GM18505 (cell line): Measurements from ENCODE around the gene MAML3.

Source experiments
- ATAC-seq: cut with Tn5 transposase; IDR thresholded peaks from one replicate; pipeline ENCODE4 v1.9.1; 2021; ENCODE audit not compliant: unreplicated experiment
- POLR2A ChIP-seq: IDR thresholded peaks from 4 replicates; pipeline ENCODE4 v1.6.1; 2011; ENCODE audit warnings: borderline replicate concordance; ENCODE audit not compliant: insufficient read depth, insufficient read length; ENCODE audit errors: extremely low read depth

Gene MAML3

GRCh38 chr4:140108713-140109230, 45.2 kb downstream of the MAML3 start:
- no peak for TF ChIP-seq POLR2A
- no peak for ATAC-seq

- no peak for ATAC-seq
- TF ChIP-seq POLR2A = no peak
Measured at GRCh38 chr4:140108243-140108642, 45.7 kb downstream of the MAML3 start.

GRCh38 chr4:140106289-140106844, 47.6 kb downstream of the MAML3 start:
- ATAC-seq = no peak
- TF ChIP-seq POLR2A = no peak

GRCh38 chr4:140105436-140105835, 48.5 kb downstream of the MAML3 start:
- no peak for ATAC-seq
- no peak for TF ChIP-seq POLR2A

GRCh38 chr4:140103676-140104075, 50.3 kb downstream of the MAML3 start:
- no peak for TF ChIP-seq POLR2A
- ATAC-seq = peak; percentile 77

GRCh38 chr4:140102421-140102820, 51.6 kb downstream of the MAML3 start:
- TF ChIP-seq POLR2A = no peak
- ATAC-seq = no peak

GRCh38 chr4:140100771-140101170, 53.2 kb downstream of the MAML3 start:
- no peak for ATAC-seq
- TF ChIP-seq POLR2A = no peak

GRCh38 chr4:140099983-140100382, 54.0 kb downstream of the MAML3 start:
- TF ChIP-seq POLR2A = no peak
- ATAC-seq = no peak

GRCh38 chr4:140098455-140099160, 55.4 kb downstream of the MAML3 start:
- no peak for TF ChIP-seq POLR2A
- no peak for ATAC-seq

- no peak for ATAC-seq
- no peak for TF ChIP-seq POLR2A
Measured at GRCh38 chr4:140097572-140097971, 56.4 kb downstream of the MAML3 start.

GRCh38 chr4:140096921-140097320, 57.1 kb downstream of the MAML3 start:
- TF ChIP-seq POLR2A = no peak
- no peak for ATAC-seq

- TF ChIP-seq POLR2A = no peak
- ATAC-seq = no peak
Measured at GRCh38 chr4:140096483-140096861, 57.5 kb downstream of the MAML3 start.

- ATAC-seq = no peak
- no peak for TF ChIP-seq POLR2A
Measured at GRCh38 chr4:140095694-140096482, 58.1 kb downstream of the MAML3 start.
